Measurements from ENCODE around the gene MED1.

- peak; percentile 78 for TF ChIP-seq POLR2AphosphoS5 (IDR thresholded peaks at IDR 0.05; ENCODE audit: low read depth, low read length)
- TF ChIP-seq TAF1 (IDR thresholded peaks at IDR 0.05; ENCODE audit: borderline replicate concordance, low read depth, low read length): peak; percentile 60; the same call in 1 of the 2 replicates
- peak; percentile 80 for TF ChIP-seq POLR2A (IDR thresholded peaks at IDR 0.05; ENCODE audit: low read depth, low read length)
These were observed 49.4 kb downstream of the MED1 start, which contains the start of gene FBXL20 for GRCh38 chr17:39401412-39402243.

Data from GM12892 (cell line).